Gastroesophageal sphincter (tissue), 4 donors: Measurements from ENCODE around the gene MMEL1. TPM values are rescaled to one million over a fixed set of nuclear protein-coding genes. Genes with fewer than 3 reads are reported as not detected.

Experiments used
- ATAC-seq: fragments of 150-250 bp; one replicate; pipeline ENCODE4 v1.9.1; 2016; ENCODE audit warnings: mild to moderate bottlenecking, moderate library complexity
- H3K27ac ChIP-seq, 4 donors: fragments of 200-600 bp; sonication (generic) in 3 of 4; 1 replicate in 3 of 4; 2 replicates in 1 of 4; pipeline ENCODE4 v1.5.1; 2016 to 2019
- H3K27me3 ChIP-seq: fragments of 200-600 bp; sonication (generic); one replicate; pipeline ENCODE4 v1.5.1; 2019
- H3K36me3 ChIP-seq, 2 donors: fragments of 200-600 bp; sonication (generic); one replicate each; pipeline ENCODE4 v1.5.1; 2019; ENCODE audit warnings: control low read depth in 1 of 2
- H3K4me1 ChIP-seq, 3 donors: fragments of 200-600 bp; sonication (generic); 1 replicate in 2 of 3; 2 replicates in 1 of 3; pipeline ENCODE4 v1.5.1; 2016 to 2019; ENCODE audit warnings: control low read depth in 2 of 3
- H3K4me3 ChIP-seq, 2 donors: fragments of 200-600 bp; sonication (generic); one replicate each; pipeline ENCODE4 v1.5.1; 2019; ENCODE audit warnings: mild to moderate bottlenecking in 1 of 2, moderate library complexity in 1 of 2
- H3K9me3 ChIP-seq, 3 donors: fragments of 200-600 bp; sonication (generic); one replicate each; pipeline ENCODE4 v1.5.1; 2017 to 2019; ENCODE audit warnings: control low read depth in 2 of 3
- EP300 ChIP-seq: sonication (generic); formaldehyde crosslinking; IDR thresholded peaks from one replicate; pipeline ENCODE4 v1.6.1; 2017; ENCODE audit warnings: antibody characterized with exemption, mild to moderate bottlenecking
- POLR2A ChIP-seq, 2 donors: fragments of 450-650 bp; IDR thresholded peaks; one replicate each; pipeline ENCODE4 v1.6.1; 2017; ENCODE audit warnings: antibody characterized with exemption in 2 of 2, mild to moderate bottlenecking in 2 of 2, moderate library complexity in 1 of 2
- POLR2AphosphoS5 ChIP-seq: sonication (generic); formaldehyde crosslinking; IDR thresholded peaks from one replicate; pipeline ENCODE4 v1.6.1; 2017; ENCODE audit warnings: antibody characterized with exemption
- WGBS, 2 donors: methylation state at CpG; one replicate each; pipeline ENCODE4 v1.1.5; 2018; ENCODE audit warnings: low coverage in 1 of 2; 5-methylcytosine and 5-hydroxymethylcytosine counted together
- total RNA-seq, 4 donors: library from RNA; depleted of rRNA; stranded (reverse); fragments of >200 nt; gene quantifications; one replicate each; pipeline ENCODE4 v1.1.0, GENCODE V29; 2016
- TF ChIP-seq, protein P1 (sequence below), 4 experiments: fragments of 200-600 bp in 2 of 4; fragments of 450-650 bp in 2 of 4; sonication (generic) in 1 of 4; IDR thresholded peaks; one replicate each; pipeline ENCODE4 v1.5.1; 2017 to 2019; ENCODE audit warnings: antibody characterized with exemption in 4 of 4, mild to moderate bottlenecking in 2 of 4, moderate library complexity in 2 of 4

MMEL1 gene
- total RNA-seq, 4 donors from 2014 or later, result 1.4 to 3.9 (median 2.1) TPM; not detected in 1

GRCh38 chr1:2560299-2561073 is 72.3 kb downstream of the MMEL1 start:
- WGBS, 2 donors, result 80% methylated on average over 3 of the region's 15 CpGs; no CpG with 5 or more reads in 1 of the 2 donors
- Histone ChIP-seq H3K4me1 (peaks cover 0 to 51% (median 11%) of the 10 kb centered on the region in 3 donors), H3K9me3 (no peaks in the 10 kb centered on the region), H3K36me3 (peaks cover 0 to 58% of the 10 kb centered on the region in 2 donors), H3K27me3 (peaks cover 8% of the 10 kb centered on the region), H3K27ac (no peak overlapping the region), H3K4me3 (no peak overlapping the region)
- no peak for ATAC-seq
- TF ChIP-seq, protein P1, sequence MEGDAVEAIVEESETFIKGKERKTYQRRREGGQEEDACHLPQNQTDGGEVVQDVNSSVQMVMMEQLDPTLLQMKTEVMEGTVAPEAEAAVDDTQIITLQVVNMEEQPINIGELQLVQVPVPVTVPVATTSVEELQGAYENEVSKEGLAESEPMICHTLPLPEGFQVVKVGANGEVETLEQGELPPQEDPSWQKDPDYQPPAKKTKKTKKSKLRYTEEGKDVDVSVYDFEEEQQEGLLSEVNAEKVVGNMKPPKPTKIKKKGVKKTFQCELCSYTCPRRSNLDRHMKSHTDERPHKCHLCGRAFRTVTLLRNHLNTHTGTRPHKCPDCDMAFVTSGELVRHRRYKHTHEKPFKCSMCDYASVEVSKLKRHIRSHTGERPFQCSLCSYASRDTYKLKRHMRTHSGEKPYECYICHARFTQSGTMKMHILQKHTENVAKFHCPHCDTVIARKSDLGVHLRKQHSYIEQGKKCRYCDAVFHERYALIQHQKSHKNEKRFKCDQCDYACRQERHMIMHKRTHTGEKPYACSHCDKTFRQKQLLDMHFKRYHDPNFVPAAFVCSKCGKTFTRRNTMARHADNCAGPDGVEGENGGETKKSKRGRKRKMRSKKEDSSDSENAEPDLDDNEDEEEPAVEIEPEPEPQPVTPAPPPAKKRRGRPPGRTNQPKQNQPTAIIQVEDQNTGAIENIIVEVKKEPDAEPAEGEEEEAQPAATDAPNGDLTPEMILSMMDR (IDR thresholded peaks at IDR 0.05), result no peak
- TF ChIP-seq POLR2A (IDR thresholded peaks at IDR 0.05) (no peak), POLR2AphosphoS5 (no peak), EP300 (no peak)

DNA sequence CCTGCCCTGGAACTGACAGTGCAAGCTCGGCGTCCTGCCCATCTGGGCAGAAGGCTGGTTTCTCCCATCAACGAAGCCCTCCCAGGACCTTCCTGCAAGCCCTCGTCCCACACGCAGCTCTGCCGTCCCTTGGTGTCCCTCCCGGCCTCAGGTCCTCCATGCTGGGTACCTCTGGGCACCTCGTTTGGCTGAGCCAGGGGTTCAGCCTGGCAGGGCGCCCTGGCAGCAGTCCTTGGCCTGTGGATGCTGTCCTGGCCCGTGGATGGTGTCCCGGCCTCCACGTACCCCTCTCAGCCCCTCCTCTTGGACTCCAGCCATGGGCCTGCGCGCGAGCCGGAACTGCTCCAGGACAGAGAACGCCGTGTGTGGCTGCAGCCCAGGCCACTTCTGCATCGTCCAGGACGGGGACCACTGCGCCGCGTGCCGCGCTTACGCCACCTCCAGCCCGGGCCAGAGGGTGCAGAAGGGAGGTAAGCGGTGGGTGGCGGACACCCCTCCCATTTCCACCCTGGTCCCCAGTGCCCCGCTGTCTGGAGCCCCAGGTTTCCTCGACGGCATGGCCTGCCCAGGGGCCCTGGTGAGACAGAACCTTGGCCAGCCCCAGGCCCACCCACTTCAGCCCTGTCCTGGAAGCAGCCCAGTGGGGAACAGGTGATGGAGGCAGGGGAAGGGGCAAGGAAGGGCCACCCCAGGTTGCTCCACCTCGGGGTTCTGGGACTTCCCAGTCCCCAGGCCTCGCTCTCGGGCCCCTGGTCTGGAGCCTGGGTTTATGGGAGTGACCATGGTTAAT is 73.1 kb downstream of the MMEL1 start:
- Histone ChIP-seq H3K36me3 (peaks cover 0 to 58% of the 10 kb centered on the region in 2 donors), H3K27ac (no peak overlapping the region), H3K9me3 (no peaks in the 10 kb centered on the region), H3K27me3 (peaks cover under 1% of the 10 kb centered on the region), H3K4me3 (no peak overlapping the region), H3K4me1 (peaks cover 0 to 58% (median 18%) of the 10 kb centered on the region in 3 donors)
- TF ChIP-seq, protein P1 (IDR thresholded peaks at IDR 0.05), result no peak
- TF ChIP-seq POLR2A (IDR thresholded peaks at IDR 0.05) (no peak), POLR2AphosphoS5 (no peak)
- WGBS, 2 donors, result 78% methylated on average over 4 of the region's 35 CpGs; no CpG with 5 or more reads in 1 of the 2 donors
- no peak for ATAC-seq

DNA sequence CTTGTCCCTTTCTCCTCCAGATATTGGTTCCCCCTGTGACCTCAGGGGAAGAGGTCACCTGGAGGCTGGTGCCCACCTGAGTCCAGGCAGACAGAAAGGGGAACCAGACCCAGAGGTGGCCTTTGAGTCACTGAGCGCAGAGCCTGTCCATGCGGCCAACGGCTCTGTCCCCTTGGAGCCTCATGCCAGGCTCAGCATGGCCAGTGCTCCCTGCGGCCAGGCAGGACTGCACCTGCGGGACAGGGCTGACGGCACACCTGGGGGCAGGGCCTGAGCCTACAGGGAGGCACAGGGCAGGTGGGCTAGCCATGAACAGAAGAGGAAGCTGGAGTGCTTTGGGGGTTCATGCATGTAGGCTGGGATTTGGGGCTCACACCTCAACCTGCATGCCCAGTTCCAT is 74.0 kb downstream of the MMEL1 start:
- no peak for ATAC-seq
- Histone ChIP-seq H3K9me3 (no peaks in the 10 kb centered on the region), H3K4me3 (no peak overlapping the region), H3K27ac (no peak overlapping the region), H3K36me3 (peaks cover 0 to 58% of the 10 kb centered on the region in 2 donors), H3K4me1 (peaks cover 0 to 63% (median 18%) of the 10 kb centered on the region in 3 donors), H3K27me3 (no peaks in the 10 kb centered on the region)
- no peak for TF ChIP-seq POLR2AphosphoS5
- TF ChIP-seq, protein P1 (IDR thresholded peaks at IDR 0.05), result no peak
- no peak for TF ChIP-seq POLR2A (IDR thresholded peaks at IDR 0.05)
- TF ChIP-seq EP300, result no peak
- WGBS, 2 donors, result 80% methylated on average over 1 of the region's 6 CpGs

- Histone ChIP-seq H3K9me3 (no peaks in the 10 kb centered on the region), H3K4me3 (no peak overlapping the region), H3K27me3 (no peaks in the 10 kb centered on the region), H3K36me3 (peaks cover 0 to 56% of the 10 kb centered on the region in 2 donors), H3K4me1 (peaks cover 0 to 63% (median 18%) of the 10 kb centered on the region in 3 donors), H3K27ac (no peak overlapping the region)
- TF ChIP-seq POLR2AphosphoS5 (no peak), POLR2A (IDR thresholded peaks at IDR 0.05) (no peak), EP300 (no peak)
- TF ChIP-seq, protein P1 (IDR thresholded peaks at IDR 0.05), result no peak
- no peak for ATAC-seq
- WGBS, 2 donors, result 97% methylated on average over 5 of the region's 12 CpGs; no CpG with 5 or more reads in 1 of the 2 donors
Observed at GRCh38 chr1:2558420-2558819, 74.4 kb downstream of the MMEL1 start.
